ENCODE data around the gene TSPAN3. TPM values are rescaled to one million over a fixed set of nuclear protein-coding genes. Genes with fewer than 3 reads are reported as not detected.

TSPAN3 gene
- total RNA-seq, 1 donor from 2014 or later: 292 TPM

GRCh38 chr15:77112838-77113504 lies 42.1 kb upstream of the TSPAN3 start:
- no peak overlapping the region for H3K27ac ChIP-seq
- peaks cover 26% of the 10 kb centered on the region for H3K36me3 ChIP-seq
- ATAC-seq (peak; percentile 25 to 35), DNase-seq (no peak)
- H3K9me3 ChIP-seq: no peaks in the 10 kb centered on the region
- H3K4me3 ChIP-seq: no peak overlapping the region
- H3K27me3 ChIP-seq (ENCODE audit: low read depth): no peaks in the 10 kb centered on the region
- H3K4me1 ChIP-seq: peaks cover 6% of the 10 kb centered on the region
- intact Hi-C loops (cut with DNase I): no loop called here
- no peak for TF ChIP-seq CTCF (IDR thresholded peaks at IDR 0.05)

- Histone ChIP-seq H3K27ac (no peak overlapping the region), H3K9me3 (no peaks in the 10 kb centered on the region), H3K36me3 (peaks cover 26% of the 10 kb centered on the region), H3K27me3 (ENCODE audit: low read depth) (no peaks in the 10 kb centered on the region), H3K4me1 (peaks cover 17% of the 10 kb centered on the region), H3K4me3 (no peak overlapping the region)
- TF ChIP-seq CTCF (IDR thresholded peaks at IDR 0.05): no peak
- intact Hi-C loops (cut with DNase I): no loop called here
- no peak for ATAC-seq
- DNase-seq: no peak
Measured at GRCh38 chr15:77111789-77112188, 40.9 kb upstream of the TSPAN3 start.

- Histone ChIP-seq H3K27ac (peak overlapping the region; percentile 56), H3K4me3 (no peak overlapping the region), H3K27me3 (ENCODE audit: low read depth) (no peaks in the 10 kb centered on the region), H3K36me3 (peaks cover 5% of the 10 kb centered on the region), H3K4me1 (peaks cover 26% of the 10 kb centered on the region), H3K9me3 (no peaks in the 10 kb centered on the region)
- intact Hi-C loops (cut with DNase I): no loop called here
- ATAC-seq (peak; percentile 58 to 78), DNase-seq (no peak)
- peak; percentile 63 for TF ChIP-seq CTCF (IDR thresholded peaks at IDR 0.05)
Measured at GRCh38 chr15:77107531-77108355, 36.8 kb upstream of the TSPAN3 start.

- peak overlapping the region; percentile 64 for H3K27ac ChIP-seq
- ATAC-seq (peak; percentile 28 to 52), DNase-seq (no peak)
- H3K27me3 ChIP-seq (ENCODE audit: low read depth): no peaks in the 10 kb centered on the region
- intact Hi-C loops (cut with DNase I): no loop called here
- TF ChIP-seq CTCF (IDR thresholded peaks at IDR 0.05): no peak
- H3K36me3 ChIP-seq: peaks cover 5% of the 10 kb centered on the region
- no peak overlapping the region for H3K4me3 ChIP-seq
- no peaks in the 10 kb centered on the region for H3K9me3 ChIP-seq
- peaks cover 26% of the 10 kb centered on the region for H3K4me1 ChIP-seq
Measured at GRCh38 chr15:77107068-77107467, 36.2 kb upstream of the TSPAN3 start.

- H3K36me3 ChIP-seq: no peaks in the 10 kb centered on the region
- no peak overlapping the region for H3K27ac ChIP-seq
- no peak for TF ChIP-seq CTCF (IDR thresholded peaks at IDR 0.05)
- intact Hi-C loops (cut with DNase I): no loop called here
- H3K9me3 ChIP-seq: no peaks in the 10 kb centered on the region
- H3K4me1 ChIP-seq: peaks cover 26% of the 10 kb centered on the region
- no peak overlapping the region for H3K4me3 ChIP-seq
- ATAC-seq (no peak), DNase-seq (no peak)
- no peaks in the 10 kb centered on the region for H3K27me3 ChIP-seq (ENCODE audit: low read depth)
Measured at GRCh38 chr15:77104155-77104554, 33.2 kb upstream of the TSPAN3 start.

Data from lower lobe of right lung (tissue), 2 donors.